ENCODE results near the gene C1orf159. TPM values are rescaled to one million over a fixed set of nuclear protein-coding genes. Genes with fewer than 3 reads are reported as not detected.

C1orf159 gene
- total RNA-seq, result 10 to 100 TPM; 18.0 to 18.6 TPM

DNA sequence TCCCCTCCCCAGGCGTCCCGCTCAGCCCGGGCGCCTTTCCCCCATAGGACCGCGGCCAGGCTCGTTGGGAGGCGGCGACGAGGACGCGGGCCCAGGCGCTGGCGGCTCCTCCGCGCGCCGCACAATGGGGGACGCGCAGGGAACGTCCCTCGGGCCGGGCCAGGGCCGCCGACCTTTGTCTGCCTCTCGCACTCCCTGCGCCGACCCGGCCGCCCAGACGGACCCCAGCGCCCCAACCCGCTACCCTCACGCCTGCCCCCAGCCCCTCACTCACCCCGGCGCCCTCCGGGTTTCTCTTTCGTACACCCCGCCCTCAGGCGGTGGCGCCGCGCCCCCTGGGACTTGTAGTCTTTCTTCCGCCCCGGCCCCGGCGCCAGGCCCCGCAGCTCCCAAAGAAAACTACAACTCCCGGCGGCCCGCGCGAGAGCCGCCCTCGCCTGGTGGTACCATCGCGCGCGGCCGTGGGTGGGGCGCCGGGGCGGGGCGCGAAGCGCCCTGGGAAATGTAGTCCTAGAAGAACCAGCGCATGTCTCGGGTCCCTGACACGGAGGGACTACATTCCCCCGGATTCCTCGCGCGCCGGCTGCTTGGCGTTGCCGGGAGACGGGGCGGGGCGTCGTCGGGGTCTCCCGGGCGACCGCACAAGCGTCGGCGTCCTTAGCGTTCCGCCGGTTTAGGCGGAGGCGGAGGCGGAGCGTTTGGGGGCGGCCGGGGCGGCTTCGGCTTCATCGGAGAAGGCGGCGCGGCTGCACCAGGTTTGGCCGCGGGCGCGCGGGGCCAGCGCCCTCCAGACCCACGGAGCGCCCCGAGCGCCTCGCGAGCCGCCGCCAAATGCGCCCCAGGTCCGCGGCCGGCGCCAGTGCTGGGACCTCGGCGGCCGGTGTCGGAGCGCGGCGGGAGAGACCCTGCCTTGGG, at the start of gene C1orf159:
TSS of gene C1orf159 (minus strand) at position 304 of the 915 bp plus-strand sequence. CDS start 24,546 bp downstream, outside the sequence.
- Mint-ChIP-seq H3K9me3 (peaks cover 0 to 4% of the 10 kb centered on the region in 2 donors), H3K27me3 (ENCODE audit: low read depth) (peaks cover 10% of the 10 kb centered on the region), H3K27ac (peak within 1 kb of the TSS; percentile 86), H3K4me3 (peak within 1 kb of the TSS; percentile 86 to 89), H3K4me1 (ENCODE audit: low read depth) (peaks cover 15% of the 10 kb centered on the region), H3K36me3 (ENCODE audit: insufficient read depth in 2 of 2) (peaks cover 13 to 25% of the 10 kb centered on the region in 2 donors)
- peak; percentile 98 to 99 for DNase-seq
- peak; percentile 94 for ATAC-seq (replicated peaks in 1 of 2)

- DNase-seq (no peak), ATAC-seq (replicated peaks in 1 of 2) (no peak)
- Mint-ChIP-seq H3K9me3 (no peaks in the 10 kb centered on the region), H3K27ac (no peak overlapping the region), H3K4me1 (ENCODE audit: low read depth) (peaks cover 5% of the 10 kb centered on the region), H3K27me3 (ENCODE audit: low read depth) (peaks cover 6% of the 10 kb centered on the region), H3K36me3 (ENCODE audit: insufficient read depth in 2 of 2) (no peaks in the 10 kb centered on the region), H3K4me3 (no peak overlapping the region)
These were observed 49.6 kb upstream of the C1orf159 start for GRCh38 chr1:1165485-1165884.

GRCh38 chr1:1164701-1165451, 49.0 kb upstream of the C1orf159 start:
- H3K4me3 Mint-ChIP-seq, result no peak overlapping the region
- H3K27me3 Mint-ChIP-seq (ENCODE audit: low read depth), result peaks cover under 1% of the 10 kb centered on the region
- no peak for ATAC-seq (replicated peaks in 1 of 2)

DNA sequence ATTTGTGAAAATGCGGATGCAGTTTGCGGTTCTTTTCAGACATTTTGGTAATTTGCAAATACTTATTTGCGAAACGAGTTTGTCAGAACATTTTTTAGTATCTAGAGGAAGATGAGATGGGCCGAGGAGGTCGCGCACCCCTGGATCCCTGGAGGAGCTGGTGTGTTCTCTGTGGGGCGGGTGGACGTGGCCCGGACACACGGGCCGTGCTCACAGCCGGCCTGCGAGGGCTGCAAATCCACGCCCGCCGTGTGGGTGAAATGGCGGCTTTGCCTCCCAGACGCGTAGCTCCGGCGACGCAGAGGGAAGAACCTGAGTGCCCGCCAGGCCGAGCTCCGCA, 48.4 kb upstream of the C1orf159 start:
- Mint-ChIP-seq H3K36me3 (ENCODE audit: insufficient read depth in 2 of 2) (no peaks in the 10 kb centered on the region), H3K4me3 (no peak overlapping the region), H3K4me1 (ENCODE audit: low read depth) (no peaks in the 10 kb centered on the region), H3K27ac (no peak overlapping the region), H3K27me3 (ENCODE audit: low read depth) (no peaks in the 10 kb centered on the region), H3K9me3 (no peaks in the 10 kb centered on the region)
- DNase-seq, result no peak
- no peak for ATAC-seq (replicated peaks in 1 of 2)

More at GRCh38 chr1:1164701-1165451, 49.0 kb upstream of the C1orf159 start:
- DNase-seq, result no peak
- Mint-ChIP-seq H3K9me3 (no peaks in the 10 kb centered on the region), H3K4me1 (ENCODE audit: low read depth) (peaks cover under 1% of the 10 kb centered on the region), H3K27ac (no peak overlapping the region), H3K36me3 (ENCODE audit: insufficient read depth in 2 of 2) (no peaks in the 10 kb centered on the region)

DNA sequence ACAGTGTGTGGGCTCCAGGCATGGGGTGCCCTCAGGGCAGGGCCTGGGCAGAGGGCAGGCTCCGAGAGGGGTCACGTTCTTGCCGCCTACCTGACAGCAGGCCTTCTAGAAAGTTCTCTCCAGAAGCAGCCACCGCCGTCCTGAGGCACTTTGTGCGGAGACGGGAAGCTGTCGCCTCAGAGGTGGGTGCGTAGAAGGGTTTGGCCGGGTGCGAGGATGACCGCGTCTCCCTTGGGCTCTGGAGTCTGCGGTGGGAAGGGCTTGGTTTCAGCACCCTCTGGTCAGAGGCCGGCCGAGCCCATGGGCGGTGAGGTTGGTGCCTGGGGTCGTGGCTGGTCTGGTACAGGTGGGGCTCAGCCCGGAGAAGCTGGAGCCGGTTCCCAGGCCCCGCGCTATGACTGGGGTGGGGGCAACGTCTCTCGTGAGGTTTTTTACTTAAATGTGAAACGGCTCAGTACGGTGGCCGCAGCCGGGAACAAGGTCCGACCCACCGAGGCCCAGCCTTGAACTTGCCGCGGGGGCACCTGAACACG, 47.7 kb upstream of the C1orf159 start:
- no peaks in the 10 kb centered on the region for H3K27me3 Mint-ChIP-seq (ENCODE audit: low read depth)
- DNase-seq (no peak), ATAC-seq (replicated peaks in 1 of 2) (no peak)
- H3K4me3 Mint-ChIP-seq, result no peak overlapping the region
- no peak overlapping the region for H3K27ac Mint-ChIP-seq
- no peaks in the 10 kb centered on the region for H3K9me3 Mint-ChIP-seq
- H3K4me1 Mint-ChIP-seq (ENCODE audit: low read depth), result no peaks in the 10 kb centered on the region
- no peaks in the 10 kb centered on the region for H3K36me3 Mint-ChIP-seq (ENCODE audit: insufficient read depth in 2 of 2)

GRCh38 chr1:1162597-1163537, 47.0 kb upstream of the C1orf159 start:
- H3K9me3 Mint-ChIP-seq, result no peaks in the 10 kb centered on the region
- no peaks in the 10 kb centered on the region for H3K36me3 Mint-ChIP-seq (ENCODE audit: insufficient read depth in 2 of 2)
- no peak overlapping the region for H3K27ac Mint-ChIP-seq
- DNase-seq (no peak), ATAC-seq (replicated peaks in 1 of 2) (no peak)
- no peaks in the 10 kb centered on the region for H3K27me3 Mint-ChIP-seq (ENCODE audit: low read depth)
- H3K4me3 Mint-ChIP-seq, result no peak overlapping the region
- no peaks in the 10 kb centered on the region for H3K4me1 Mint-ChIP-seq (ENCODE audit: low read depth)

- no peak overlapping the region for H3K4me3 Mint-ChIP-seq
- no peak overlapping the region for H3K27ac Mint-ChIP-seq
These were observed 45.8 kb upstream of the C1orf159 start for GRCh38 chr1:1161683-1162079.

DNA sequence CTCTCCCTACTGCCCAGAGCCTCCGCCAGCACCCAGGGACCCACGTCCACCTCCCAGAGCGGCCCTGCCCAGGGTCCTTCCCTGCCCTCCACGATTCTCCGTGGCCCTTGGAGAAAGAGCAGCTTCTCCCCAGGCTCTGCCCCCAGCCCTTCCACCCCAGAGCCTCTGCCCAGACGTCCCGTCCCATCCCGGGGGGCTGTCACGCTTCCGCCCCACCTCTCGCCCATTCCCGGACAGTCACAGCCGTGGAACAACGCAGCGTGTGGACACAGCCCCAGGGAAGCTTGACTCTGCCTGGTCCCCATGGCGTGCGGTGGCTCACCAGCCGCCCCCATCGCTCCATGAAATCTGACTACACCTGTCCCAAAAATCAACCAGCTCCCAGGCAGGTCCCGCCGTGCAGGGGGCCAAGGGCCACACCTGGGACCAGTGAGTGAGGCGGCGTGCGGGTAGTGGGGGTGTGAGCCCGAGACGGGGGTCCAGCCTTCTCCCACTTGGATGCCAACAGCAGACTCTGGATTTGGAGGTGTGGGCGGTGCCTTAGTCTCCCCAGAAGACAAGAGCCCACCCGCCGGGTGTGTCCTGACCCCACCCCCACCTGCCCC, 45.3 kb upstream of the C1orf159 start:
- H3K4me3 Mint-ChIP-seq, result no peak overlapping the region
- no peaks in the 10 kb centered on the region for H3K27me3 Mint-ChIP-seq (ENCODE audit: low read depth)
- H3K9me3 Mint-ChIP-seq, result no peaks in the 10 kb centered on the region
- H3K27ac Mint-ChIP-seq, result no peak overlapping the region
- no peak for DNase-seq
- no peaks in the 10 kb centered on the region for H3K4me1 Mint-ChIP-seq (ENCODE audit: low read depth)
- H3K36me3 Mint-ChIP-seq (ENCODE audit: insufficient read depth in 2 of 2), result no peaks in the 10 kb centered on the region
- no peak for ATAC-seq (replicated peaks in 1 of 2)

More at GRCh38 chr1:1161683-1162079, 45.8 kb upstream of the C1orf159 start:
- H3K4me1 Mint-ChIP-seq (ENCODE audit: low read depth), result no peaks in the 10 kb centered on the region
- DNase-seq, result no peak
- no peaks in the 10 kb centered on the region for H3K9me3 Mint-ChIP-seq
- no peaks in the 10 kb centered on the region for H3K27me3 Mint-ChIP-seq (ENCODE audit: low read depth)
- ATAC-seq (replicated peaks in 1 of 2), result no peak
- no peaks in the 10 kb centered on the region for H3K36me3 Mint-ChIP-seq (ENCODE audit: insufficient read depth in 2 of 2)

DNA sequence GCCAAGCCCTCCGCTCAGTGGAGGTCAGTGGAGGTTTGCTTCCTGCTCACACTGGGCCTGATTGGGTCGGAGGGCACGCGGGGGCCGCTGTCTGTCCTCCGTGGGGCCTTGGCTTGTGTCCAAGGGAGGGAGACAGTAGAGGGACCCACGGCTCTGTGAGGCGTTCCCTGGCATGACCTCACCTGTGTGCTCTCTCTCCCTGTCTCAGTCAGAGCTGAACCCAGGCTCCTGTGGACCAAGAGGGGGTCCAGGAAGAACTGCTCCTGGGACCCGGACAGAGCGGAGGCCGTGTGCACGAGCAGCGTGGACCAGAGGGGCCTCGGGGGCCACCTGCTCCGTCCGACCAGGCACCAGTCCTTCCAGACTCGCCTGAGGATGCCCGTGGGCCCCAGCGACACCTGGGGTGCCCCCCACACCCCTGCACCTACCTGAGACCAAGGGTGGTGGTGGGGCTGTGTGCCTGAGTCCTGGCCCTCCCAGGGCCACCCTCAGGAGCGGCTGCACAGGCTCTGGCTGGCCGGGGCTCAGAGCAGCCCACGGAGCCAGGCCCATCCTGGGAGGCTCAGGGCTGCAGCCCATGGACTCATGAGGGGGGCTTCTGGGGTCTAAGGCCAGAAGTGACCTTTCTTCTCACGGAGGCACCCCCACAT, 44.5 kb upstream of the C1orf159 start:
- H3K36me3 Mint-ChIP-seq (ENCODE audit: insufficient read depth in 2 of 2), result no peaks in the 10 kb centered on the region
- DNase-seq (no peak), ATAC-seq (replicated peaks in 1 of 2) (no peak)
- H3K4me3 Mint-ChIP-seq, result no peak overlapping the region
- no peaks in the 10 kb centered on the region for H3K4me1 Mint-ChIP-seq (ENCODE audit: low read depth)
- no peaks in the 10 kb centered on the region for H3K9me3 Mint-ChIP-seq
- no peaks in the 10 kb centered on the region for H3K27me3 Mint-ChIP-seq (ENCODE audit: low read depth)
- no peak overlapping the region for H3K27ac Mint-ChIP-seq

DNA sequence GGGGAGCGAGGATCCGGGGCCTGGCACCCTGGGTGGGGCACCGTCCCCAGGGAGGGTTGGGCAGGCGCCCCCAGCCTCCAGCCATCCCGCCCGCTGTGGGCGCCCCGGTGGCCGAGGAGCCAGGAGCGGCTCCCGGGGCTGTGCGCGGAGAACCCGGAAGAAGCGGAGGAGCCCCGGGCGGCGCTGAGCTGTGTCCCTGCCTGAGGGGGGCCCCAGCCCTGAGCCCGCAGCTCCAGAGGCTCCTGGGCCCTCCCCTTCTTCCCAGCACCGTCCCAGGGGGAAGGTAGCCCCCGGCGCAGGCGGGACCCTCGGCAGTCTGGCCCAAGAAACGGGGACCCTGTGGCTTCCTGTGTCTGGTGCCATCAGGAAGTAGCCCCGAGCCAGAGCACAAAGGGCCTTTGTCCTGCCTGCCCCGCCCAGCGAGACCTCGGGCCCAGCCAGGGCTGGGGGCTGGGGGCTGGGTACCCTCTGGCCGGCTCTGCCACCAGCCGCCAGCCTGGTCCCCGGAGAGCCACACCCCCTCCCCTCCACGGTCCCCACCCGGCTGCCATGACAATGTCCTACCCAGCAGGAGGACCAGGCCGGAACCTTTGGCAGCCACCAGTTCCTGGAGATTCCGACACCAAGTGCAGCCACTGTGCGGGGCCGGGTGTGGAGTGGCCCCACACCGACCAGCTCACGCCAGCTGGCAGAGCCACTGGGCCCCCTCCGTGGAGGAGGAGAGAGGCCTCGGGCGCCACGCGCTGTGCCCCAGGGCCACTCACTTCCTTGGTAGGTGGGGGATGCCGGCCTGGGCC, 42.2 kb upstream of the C1orf159 start:
- peak; percentile 30 to 56 for DNase-seq
- no peaks in the 10 kb centered on the region for H3K27me3 Mint-ChIP-seq (ENCODE audit: low read depth)
- peaks cover 6 to 10% of the 10 kb centered on the region in 2 donors for H3K36me3 Mint-ChIP-seq (ENCODE audit: insufficient read depth in 2 of 2)
- peak; percentile 68 to 75 for ATAC-seq (replicated peaks in 1 of 2)
- H3K4me1 Mint-ChIP-seq (ENCODE audit: low read depth), result no peaks in the 10 kb centered on the region
- H3K4me3 Mint-ChIP-seq, result peak overlapping the region; percentile 77 to 80
- peaks cover 7 to 8% of the 10 kb centered on the region in 2 donors for H3K9me3 Mint-ChIP-seq
- H3K27ac Mint-ChIP-seq, result no peak overlapping the region

DNA sequence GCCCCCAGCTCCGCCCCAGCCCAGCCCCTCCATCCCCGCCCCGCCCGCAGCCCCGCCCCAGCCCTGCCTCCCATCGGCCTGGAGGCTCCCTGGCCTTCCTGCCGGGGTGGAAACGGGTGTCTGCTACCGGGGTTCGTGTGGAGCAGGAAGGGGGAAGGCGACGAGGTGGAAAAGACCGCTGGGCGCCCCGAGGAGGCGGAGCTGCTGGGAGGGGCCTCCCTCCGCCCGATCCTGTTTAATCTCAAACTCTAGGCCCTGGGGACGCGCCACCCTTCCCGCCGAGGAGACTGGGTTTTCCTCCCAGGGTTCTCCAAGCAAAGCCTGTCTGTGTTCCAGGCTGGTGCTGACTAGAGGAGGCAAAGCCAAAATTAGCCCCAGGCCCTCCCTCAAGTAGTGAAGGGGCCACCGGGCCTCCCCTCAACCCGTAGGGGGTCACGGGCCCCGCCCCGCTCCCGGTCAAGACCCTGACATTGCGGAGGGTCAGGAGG, 41.6 kb upstream of the C1orf159 start:
- Mint-ChIP-seq H3K4me3 (peak overlapping the region; percentile 77 to 80), H3K27ac (no peak overlapping the region), H3K4me1 (ENCODE audit: low read depth) (no peaks in the 10 kb centered on the region), H3K27me3 (ENCODE audit: low read depth) (no peaks in the 10 kb centered on the region), H3K9me3 (peaks cover 13 to 14% of the 10 kb centered on the region in 2 donors), H3K36me3 (ENCODE audit: insufficient read depth in 2 of 2) (peaks cover 13 to 16% of the 10 kb centered on the region in 2 donors)
- DNase-seq (peak; percentile 50 to 65), ATAC-seq (replicated peaks in 1 of 2) (peak; percentile 80 to 84)

Measured in activated T-cell treated with anti-CD3 and anti-CD28 coated beads, Interleukin-2, amount 50 U/mL, for 72 hours (primary cell).